Upper lobe of left lung (tissue), 6 donors: ENCODE results near the gene CPEB2. TPM values are rescaled to one million over a fixed set of nuclear protein-coding genes. Genes with fewer than 3 reads are reported as not detected.

Experiments
- ATAC-seq, 2 donors: fragments of 200-7000 bp; cut with Tn5 transposase; one replicate each; pipeline ENCODE4 v1.9.1; 2022; ENCODE audit warnings: mild to moderate bottlenecking in 2 of 2, moderate library complexity in 2 of 2; ENCODE audit not compliant: low FRiP score in 2 of 2
- DNase-seq, 2 donors: peaks; one replicate each; pipeline ENCODE4 v3.0.0-alpha.2; 2019 to 2020
- H3K27ac ChIP-seq, 4 donors: fragments of 200-600 bp; sonication (generic); one replicate each; pipeline ENCODE4 v1.5.1; 2016 to 2019
- H3K27me3 ChIP-seq, 4 donors: fragments of 200-600 bp; sonication (generic); one replicate each; pipeline ENCODE4 v1.5.1; 2017 to 2019
- H3K36me3 ChIP-seq, 4 donors: fragments of 200-600 bp; sonication (generic); one replicate each; pipeline ENCODE4 v1.5.1; 2016 to 2019
- H3K4me1 ChIP-seq, 4 donors: fragments of 200-600 bp; sonication (generic); one replicate each; pipeline ENCODE4 v1.5.1; 2018 to 2019
- H3K4me3 ChIP-seq, 4 donors: fragments of 200-600 bp; sonication (generic); one replicate each; pipeline ENCODE4 v1.5.1; 2017 to 2019; ENCODE audit warnings: mild to moderate bottlenecking in 2 of 4, moderate library complexity in 1 of 4
- H3K9me3 ChIP-seq, 4 donors: fragments of 200-600 bp; sonication (generic); one replicate each; pipeline ENCODE4 v1.5.1; 2018 to 2019
- CTCF ChIP-seq, 6 experiments: fragments of 450-650 bp in 4 of 6; fragments of 200-600 bp in 2 of 6; sonication (generic) in 2 of 6; IDR thresholded peaks; one replicate each; pipeline ENCODE4 v1.5.1; 2016 to 2019; ENCODE audit warnings: antibody characterized with exemption in 6 of 6
- EP300 ChIP-seq, 4 donors: sonication (generic); formaldehyde crosslinking; IDR thresholded peaks; one replicate each; pipeline ENCODE4 v1.5.1; 2017; ENCODE audit warnings: antibody characterized with exemption in 4 of 4, control low read depth in 2 of 4
- POLR2A ChIP-seq, 4 donors: fragments of 450-650 bp; IDR thresholded peaks; one replicate each; pipeline ENCODE4 v1.5.1; 2016 to 2017; ENCODE audit warnings: antibody characterized with exemption in 4 of 4, mild to moderate bottlenecking in 2 of 4
- POLR2AphosphoS5 ChIP-seq, 2 donors: sonication (generic); formaldehyde crosslinking; IDR thresholded peaks; one replicate each; pipeline ENCODE4 v1.5.1; 2017; ENCODE audit warnings: antibody characterized with exemption in 2 of 2
- WGBS, 2 donors: methylation state at CpG; one replicate each; pipeline ENCODE4 v1.1.5; 2017 to 2018; 5-methylcytosine and 5-hydroxymethylcytosine counted together
- total RNA-seq, 6 donors: library from RNA; depleted of rRNA in 4 of 6; stranded (reverse); fragments of >200 nt in 4 of 6; gene quantifications; one replicate each; pipeline versions ENCODE4 v1.1.0 to v1.2.1, GENCODE V29; 2016 to 2021
- donor health status: DM: no; HTN: no; CAD: no; lungs with moderate emphysema.
- donor health status: DM: no; HTN: yes; CAD: no; lungs with severe emphysema.

Gene CPEB2
- total RNA-seq, 6 donors from 2014 or later: 9.3 to 44.6 (median 22.9) TPM

GRCh38 chr4:15031993-15032675, 29.9 kb downstream of the CPEB2 start:
- DNase-seq (no peak), ATAC-seq (no peak)
- Histone ChIP-seq H3K9me3 (no peaks in the 10 kb centered on the region), H3K27ac (peak overlapping the region in 1 of 4 donors; percentile 68), H3K4me3 (no peak overlapping the region), H3K36me3 (peaks cover 0 to 12% (median 3%) of the 10 kb centered on the region in 4 donors), H3K4me1 (peaks cover 14 to 41% (median 28%) of the 10 kb centered on the region in 4 donors), H3K27me3 (no peaks in the 10 kb centered on the region)
- WGBS, 2 donors: 79 to 81% methylated on average over 2 of the region's 2 CpGs
- no peak for TF ChIP-seq POLR2AphosphoS5 (IDR thresholded peaks at IDR 0.05)

GRCh38 chr4:15034071-15034764, 31.9 kb downstream of the CPEB2 start:
- DNase-seq (no peak), ATAC-seq (no peak)
- Histone ChIP-seq H3K4me1 (peaks cover 12 to 34% (median 22%) of the 10 kb centered on the region in 4 donors), H3K4me3 (no peak overlapping the region), H3K9me3 (no peaks in the 10 kb centered on the region), H3K27ac (peak overlapping the region in 3 of 4 donors; percentile 26 to 68 (median 42)), H3K36me3 (peaks cover 0 to 12% (median 3%) of the 10 kb centered on the region in 4 donors), H3K27me3 (no peaks in the 10 kb centered on the region)
- TF ChIP-seq POLR2AphosphoS5 (IDR thresholded peaks at IDR 0.05): no peak
- TF ChIP-seq CTCF (IDR thresholded peaks at IDR 0.05): no peak
- TF ChIP-seq EP300 (IDR thresholded peaks at IDR 0.05): no peak
- no peak for TF ChIP-seq POLR2A (IDR thresholded peaks at IDR 0.05)
- 70 to 80% methylated on average over 6 of the region's 6 CpGs for WGBS, 2 donors

- Histone ChIP-seq H3K9me3 (no peaks in the 10 kb centered on the region), H3K4me3 (no peak overlapping the region), H3K27ac (peak overlapping the region in 2 of 4 donors; percentile 42 to 68), H3K27me3 (no peaks in the 10 kb centered on the region), H3K36me3 (peaks cover 0 to 12% (median 3%) of the 10 kb centered on the region in 4 donors), H3K4me1 (peaks cover 12 to 34% (median 22%) of the 10 kb centered on the region in 4 donors)
- DNase-seq (no peak), ATAC-seq (no peak)
- no peak for TF ChIP-seq EP300 (IDR thresholded peaks at IDR 0.05)
- no peak for TF ChIP-seq POLR2AphosphoS5 (IDR thresholded peaks at IDR 0.05)
- TF ChIP-seq CTCF (IDR thresholded peaks at IDR 0.05): no peak
- TF ChIP-seq POLR2A (IDR thresholded peaks at IDR 0.05): no peak
Observed at GRCh38 chr4:15035159-15035558, 32.9 kb downstream of the CPEB2 start.

GRCh38 chr4:15037923-15038541, 35.8 kb downstream of the CPEB2 start:
- Histone ChIP-seq H3K36me3 (peaks cover 0 to 11% (median 4%) of the 10 kb centered on the region in 4 donors), H3K27me3 (no peaks in the 10 kb centered on the region), H3K27ac (no peak overlapping the region), H3K4me1 (peaks cover 4 to 20% (median 11%) of the 10 kb centered on the region in 4 donors), H3K9me3 (no peaks in the 10 kb centered on the region), H3K4me3 (no peak overlapping the region)
- ATAC-seq (no peak), DNase-seq (no peak)
- TF ChIP-seq POLR2AphosphoS5 (IDR thresholded peaks at IDR 0.05): no peak
- no peak for TF ChIP-seq POLR2A (IDR thresholded peaks at IDR 0.05)
- TF ChIP-seq CTCF (IDR thresholded peaks at IDR 0.05): no peak

- peaks cover 0 to 3% (median 0%) of the 10 kb centered on the region in 4 donors for H3K36me3 ChIP-seq
- ATAC-seq (no peak), DNase-seq (peak in 1 of 2 donors; percentile 3)
- H3K4me3 ChIP-seq: no peak overlapping the region
- H3K4me1 ChIP-seq: peaks cover 0 to 10% (median 7%) of the 10 kb centered on the region in 4 donors
- no peaks in the 10 kb centered on the region for H3K27me3 ChIP-seq
- 76 to 90% methylated on average over 3 of the region's 3 CpGs for WGBS, 2 donors
- TF ChIP-seq POLR2A (IDR thresholded peaks at IDR 0.05) (no peak), EP300 (IDR thresholded peaks at IDR 0.05) (no peak), CTCF (IDR thresholded peaks at IDR 0.05) (no peak), POLR2AphosphoS5 (IDR thresholded peaks at IDR 0.05) (no peak)
- H3K9me3 ChIP-seq: no peaks in the 10 kb centered on the region
- no peak overlapping the region for H3K27ac ChIP-seq
Observed at GRCh38 chr4:15040916-15041463, 38.7 kb downstream of the CPEB2 start.
